Erythroblast (primary cell): ENCODE measurements around the gene PHETA2.

Source experiments
- GATA1 ChIP-seq: IDR thresholded peaks from 2 replicates; pipeline ENCODE4 v1.6.1; 2011; ENCODE audit warnings: low read depth, mild to moderate bottlenecking, control low read depth, low read length, moderate library complexity
- POLR2A ChIP-seq: IDR thresholded peaks from 2 replicates; pipeline ENCODE4 v1.6.1; 2011; ENCODE audit warnings: mild to moderate bottlenecking, low read length

- no peak for TF ChIP-seq POLR2A
- no peak for TF ChIP-seq GATA1
Measured at GRCh38 chr22:42041784-42042183, 32.3 kb upstream of the PHETA2 start.
